HG03354 (cell line): Measurements from ENCODE around the gene TEX11.
"Not testable (repeated sequence)": the region's sequence is repeated elsewhere in the genome, so short reads cannot be mapped to it uniquely, and the experiment has no call there.

ENCODE experiments used
- ATAC-seq: cut with Tn5 transposase; IDR thresholded peaks from one replicate; pipeline ENCODE4 v1.9.1; 2021; ENCODE audit warnings: mild to moderate bottlenecking; ENCODE audit not compliant: unreplicated experiment, poor library complexity, severe bottlenecking

The TEX11 gene

GRCh38 chrX:70621743-70622142 is 286.8 kb downstream of the TEX11 start:
- no peak for ATAC-seq

GRCh38 chrX:70618467-70618866 is 290.0 kb downstream of the TEX11 start:
- no peak for ATAC-seq

- ATAC-seq = no peak
Measured at GRCh38 chrX:70613295-70613694, 295.2 kb downstream of the TEX11 start.

- no peak for ATAC-seq
Measured at GRCh38 chrX:70605352-70605751, 303.2 kb downstream of the TEX11 start.

GRCh38 chrX:70592091-70592490 is 316.4 kb downstream of the TEX11 start:
- no peak for ATAC-seq

GRCh38 chrX:70587158-70587557 is 321.4 kb downstream of the TEX11 start:
- not testable (repeated sequence) for ATAC-seq

GRCh38 chrX:70577442-70577841 is 331.1 kb downstream of the TEX11 start:
- ATAC-seq = no peak

- not testable (repeated sequence) for ATAC-seq
Measured at GRCh38 chrX:70569922-70570576, 338.5 kb downstream of the TEX11 start.

- no peak for ATAC-seq
Measured at GRCh38 chrX:70554948-70555347, 353.6 kb downstream of the TEX11 start.

GRCh38 chrX:70554523-70554922 is 354.0 kb downstream of the TEX11 start:
- ATAC-seq = no peak

GRCh38 chrX:70554081-70554480 is 354.4 kb downstream of the TEX11 start:
- ATAC-seq = no peak

GRCh38 chrX:70553516-70553915 is 355.0 kb downstream of the TEX11 start:
- peak; percentile 60 for ATAC-seq

- ATAC-seq = no peak
Measured at GRCh38 chrX:70552130-70552704, 356.3 kb downstream of the TEX11 start.

- ATAC-seq = no peak
Measured at GRCh38 chrX:70549429-70549828, 359.1 kb downstream of the TEX11 start.

- ATAC-seq = no peak
Measured at GRCh38 chrX:70535198-70535597, 373.3 kb downstream of the TEX11 start.

GRCh38 chrX:70527610-70528345 is 380.7 kb downstream of the TEX11 start:
- ATAC-seq = no peak

GRCh38 chrX:70527053-70527452 is 381.5 kb downstream of the TEX11 start:
- ATAC-seq = no peak

- ATAC-seq = no peak
Measured at GRCh38 chrX:70525733-70526132, 382.8 kb downstream of the TEX11 start.

GRCh38 chrX:70515692-70516091 is 392.8 kb downstream of the TEX11 start:
- ATAC-seq = not testable (repeated sequence)

GRCh38 chrX:70515270-70515669 is 393.2 kb downstream of the TEX11 start:
- not testable (repeated sequence) for ATAC-seq

- ATAC-seq = no peak
Measured at GRCh38 chrX:70509078-70509477, 399.4 kb downstream of the TEX11 start.
